Amygdala (tissue), 56 donors: ENCODE measurements around the gene ATP8B1.

Experiments
- DNase-seq, 56 donors: peaks; one replicate each; lab custom pipeline; 2025; lab: John Stamatoyannopoulos, UW

ATP8B1 gene

DNA sequence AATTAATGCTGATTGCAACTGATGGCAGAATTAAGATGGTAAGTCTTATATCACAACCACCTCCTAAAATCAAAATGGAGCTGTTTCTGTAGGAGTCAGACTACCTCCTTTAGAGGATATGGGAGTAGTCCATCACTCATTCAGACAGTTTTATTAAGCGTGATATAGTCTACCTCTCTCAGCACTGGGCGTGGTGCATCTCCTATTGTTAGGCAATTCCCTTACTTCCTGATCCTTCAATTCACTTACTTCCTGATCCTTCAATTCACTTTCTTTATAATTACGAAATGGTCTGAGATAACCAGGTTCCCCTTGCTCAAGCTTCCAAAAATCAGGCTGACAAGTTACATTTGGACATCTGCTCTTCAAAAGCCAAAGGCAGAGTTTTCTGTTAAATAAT lies 31.9 kb downstream of the ATP8B1 start:
- DNase-seq: no peak

DNA sequence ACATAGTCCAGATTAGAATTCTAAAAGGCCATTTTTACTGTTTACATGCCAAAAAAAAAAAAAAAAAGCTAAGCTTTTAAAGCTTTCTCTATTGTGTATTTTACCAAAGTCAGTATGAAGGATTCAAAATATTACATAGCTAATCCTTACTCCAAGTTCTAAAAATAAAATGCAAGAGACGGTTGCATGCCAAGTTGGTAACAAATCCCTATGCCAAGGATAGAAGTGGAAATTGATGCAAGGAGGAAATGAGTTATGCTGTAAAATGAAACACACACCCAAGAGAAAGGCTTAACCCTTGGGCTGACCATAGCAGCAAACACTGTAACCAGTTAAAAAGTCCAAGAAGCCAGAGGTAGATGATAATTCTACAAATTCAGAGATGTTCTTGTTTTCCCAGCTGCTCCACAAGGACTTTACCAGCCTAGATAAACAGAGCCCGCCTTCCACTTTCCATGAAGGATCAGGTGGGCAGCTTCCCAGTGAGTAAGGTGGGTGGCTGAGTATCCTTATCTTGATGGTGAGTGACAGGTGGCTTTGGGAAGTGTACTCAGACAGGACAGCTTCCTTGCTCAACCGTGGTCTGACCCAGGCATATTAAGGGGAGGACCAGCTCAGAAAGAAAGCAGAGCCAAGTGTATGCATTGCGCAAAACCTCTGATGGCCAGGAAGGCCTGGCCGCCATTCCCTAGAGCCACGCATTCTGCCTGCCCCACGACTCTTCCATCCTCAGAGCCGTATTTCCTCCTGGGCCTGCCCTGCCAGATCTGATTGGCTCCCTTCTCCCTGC lies 34.4 kb downstream of the ATP8B1 start:
- no peak for DNase-seq

GRCh38 chr18:57767259-57768050 lies 35.7 kb downstream of the ATP8B1 start:
- DNase-seq: no peak

- DNase-seq: no peak
Observed at GRCh38 chr18:57764995-57765394, 38.1 kb downstream of the ATP8B1 start.

DNA sequence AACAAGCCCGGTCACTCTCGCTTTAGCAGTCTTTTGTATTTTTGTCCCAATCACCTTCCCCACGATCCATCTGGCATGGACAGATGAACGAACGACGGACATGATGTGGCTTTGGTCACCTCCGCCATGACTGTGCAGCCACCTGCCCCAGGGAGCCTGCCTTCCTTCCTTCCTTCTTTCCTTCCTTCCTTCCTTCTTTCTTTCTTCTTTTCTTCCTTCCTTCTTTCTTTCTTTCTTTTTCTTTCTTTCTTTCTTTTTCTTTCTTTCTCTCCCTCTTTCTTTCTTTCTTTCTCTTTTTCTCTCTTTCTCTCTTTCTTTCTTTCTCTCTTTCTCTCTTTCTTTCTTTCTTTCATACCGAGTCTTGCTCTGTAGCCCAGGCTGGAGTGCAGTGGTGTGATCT lies 39.0 kb downstream of the ATP8B1 start:
- no peak for DNase-seq

DNA sequence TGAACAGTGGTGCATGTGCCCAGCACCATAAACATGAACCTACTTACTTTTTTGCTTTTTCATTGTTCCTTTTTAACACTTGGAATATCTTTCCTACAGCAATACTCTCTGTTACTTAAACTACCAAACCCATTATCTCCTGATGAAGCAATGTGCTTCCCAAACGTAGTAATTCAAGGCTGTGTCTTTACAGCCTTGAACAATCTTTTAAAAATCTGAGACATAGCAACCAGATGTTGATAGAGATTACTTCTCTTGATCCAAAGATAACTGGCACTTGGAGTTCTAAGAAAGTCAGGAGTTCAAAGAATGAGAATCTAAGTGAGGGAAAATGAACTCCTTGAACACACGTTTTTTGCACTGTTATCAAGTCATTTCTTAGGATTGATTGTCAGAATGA lies 40.4 kb downstream of the ATP8B1 start:
- DNase-seq: no peak

DNA sequence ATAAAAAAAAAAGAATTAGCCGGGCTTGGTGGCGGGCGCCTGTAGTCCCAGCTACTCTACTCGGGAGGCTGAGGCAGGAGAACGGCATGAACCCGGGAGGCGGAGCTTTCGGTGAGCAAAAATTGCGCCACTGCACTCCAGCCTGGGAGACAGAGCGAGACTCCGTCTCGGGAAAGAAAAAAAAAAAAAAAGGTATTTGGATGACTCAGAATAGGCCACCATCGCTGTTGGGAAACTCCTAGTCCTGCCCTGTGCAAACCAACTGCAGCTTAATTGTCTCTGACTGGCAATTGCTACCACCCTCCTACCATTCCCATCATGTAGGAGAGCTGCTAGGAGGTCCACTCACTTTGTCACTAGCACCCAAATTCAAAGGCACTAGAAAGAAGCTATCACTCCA lies 43.5 kb downstream of the ATP8B1 start:
- no peak for DNase-seq

DNA sequence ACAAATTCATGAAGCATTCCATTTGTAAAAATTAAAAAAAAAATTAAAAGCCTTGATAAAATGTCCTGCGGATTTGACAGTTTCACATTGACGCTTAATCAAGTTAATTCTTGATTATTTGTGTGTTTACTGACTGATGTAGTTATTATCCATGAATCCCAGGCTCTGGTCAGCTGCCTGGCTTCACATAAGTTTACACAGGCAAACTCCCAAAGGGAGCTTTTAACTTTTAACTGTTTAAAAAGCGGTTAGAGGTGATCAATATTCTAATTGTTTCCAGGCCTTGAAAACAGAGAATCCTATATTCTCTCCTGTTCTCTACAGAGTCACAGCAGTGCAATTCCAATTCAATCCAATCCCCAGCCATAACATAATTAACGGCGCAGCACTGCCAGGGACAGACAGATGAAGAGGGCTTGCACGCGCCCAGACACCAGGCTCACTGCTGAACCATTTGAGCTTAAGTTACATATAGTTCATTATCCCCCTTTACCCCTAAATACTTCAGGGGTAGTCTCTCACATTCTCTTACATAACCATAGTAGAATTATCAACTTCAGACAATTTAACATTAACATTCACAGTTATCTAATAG lies 47.5 kb downstream of the ATP8B1 start:
- DNase-seq: no peak

DNA sequence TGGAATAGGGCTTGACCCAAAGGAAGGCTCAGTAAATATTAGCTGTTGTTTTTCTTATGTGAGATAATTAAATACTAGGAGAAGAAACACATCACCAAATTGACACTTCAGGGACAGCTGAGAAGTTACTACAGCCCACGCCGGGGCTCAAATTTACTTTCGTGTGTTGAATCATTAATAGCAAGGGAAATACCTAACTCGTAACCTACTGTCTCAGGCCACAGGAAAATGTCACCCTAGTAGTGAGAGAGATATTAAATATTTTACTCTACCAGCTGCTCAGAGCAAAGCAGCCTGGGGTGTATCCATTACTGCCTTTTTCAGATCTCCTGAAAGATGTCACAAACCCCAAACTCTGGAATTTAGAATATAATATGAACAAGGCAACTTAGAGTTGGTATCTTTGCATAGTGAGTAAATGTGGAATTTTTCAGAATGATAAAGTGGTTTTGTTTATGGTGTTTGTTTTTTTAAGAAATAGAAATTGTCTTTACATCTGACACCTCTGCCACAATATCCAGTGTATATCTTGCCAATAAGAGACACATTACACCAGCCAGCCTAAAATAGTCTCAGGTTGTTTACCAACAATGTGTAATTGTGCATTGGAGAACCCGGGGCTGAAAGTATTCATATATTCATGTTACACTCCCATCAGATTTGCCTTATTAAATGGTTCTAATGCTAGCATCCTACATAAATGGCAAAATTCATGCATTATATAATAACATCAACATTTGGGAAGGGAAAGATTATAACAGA lies 48.4 kb downstream of the ATP8B1 start:
- no peak for DNase-seq

DNA sequence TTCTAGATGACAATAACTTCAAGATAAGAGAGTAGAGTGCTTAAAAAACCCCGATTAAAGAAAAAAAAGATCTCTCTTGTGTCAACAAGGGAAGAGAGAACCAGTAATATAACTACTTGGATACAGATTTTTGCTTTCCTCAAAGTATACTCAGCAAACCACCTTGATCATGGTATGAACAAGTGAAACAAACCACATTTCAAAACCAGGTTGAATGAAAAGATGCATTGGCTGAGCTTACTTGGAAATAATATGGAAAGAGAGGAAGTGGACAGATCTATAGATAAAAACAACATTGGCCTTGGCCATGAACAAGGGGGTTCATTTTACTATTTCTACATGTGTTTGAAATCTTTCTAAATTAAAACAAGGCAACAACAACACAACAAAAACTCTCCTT lies 50.1 kb downstream of the ATP8B1 start:
- DNase-seq: no peak

DNA sequence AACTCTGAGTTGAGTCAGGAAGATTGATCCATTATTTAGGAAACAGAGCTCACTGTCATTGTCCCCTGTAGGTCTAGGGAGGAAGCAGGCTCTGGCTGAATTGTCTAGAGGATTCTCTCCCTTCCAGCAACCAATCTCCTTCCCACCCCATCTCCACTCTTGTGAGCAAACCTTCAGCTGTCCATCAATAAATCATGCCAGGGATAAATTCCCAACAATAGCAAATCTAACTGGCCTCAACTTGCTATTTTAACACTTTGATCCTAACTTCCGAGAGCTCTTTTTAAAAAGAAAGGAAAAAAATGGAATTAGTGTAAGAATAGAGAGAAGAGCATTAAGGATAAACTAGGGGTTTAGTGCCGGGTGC lies 53.5 kb downstream of the ATP8B1 start:
- no peak for DNase-seq

- DNase-seq: no peak
Observed at GRCh38 chr18:57748770-57749603, 54.1 kb downstream of the ATP8B1 start.

DNA sequence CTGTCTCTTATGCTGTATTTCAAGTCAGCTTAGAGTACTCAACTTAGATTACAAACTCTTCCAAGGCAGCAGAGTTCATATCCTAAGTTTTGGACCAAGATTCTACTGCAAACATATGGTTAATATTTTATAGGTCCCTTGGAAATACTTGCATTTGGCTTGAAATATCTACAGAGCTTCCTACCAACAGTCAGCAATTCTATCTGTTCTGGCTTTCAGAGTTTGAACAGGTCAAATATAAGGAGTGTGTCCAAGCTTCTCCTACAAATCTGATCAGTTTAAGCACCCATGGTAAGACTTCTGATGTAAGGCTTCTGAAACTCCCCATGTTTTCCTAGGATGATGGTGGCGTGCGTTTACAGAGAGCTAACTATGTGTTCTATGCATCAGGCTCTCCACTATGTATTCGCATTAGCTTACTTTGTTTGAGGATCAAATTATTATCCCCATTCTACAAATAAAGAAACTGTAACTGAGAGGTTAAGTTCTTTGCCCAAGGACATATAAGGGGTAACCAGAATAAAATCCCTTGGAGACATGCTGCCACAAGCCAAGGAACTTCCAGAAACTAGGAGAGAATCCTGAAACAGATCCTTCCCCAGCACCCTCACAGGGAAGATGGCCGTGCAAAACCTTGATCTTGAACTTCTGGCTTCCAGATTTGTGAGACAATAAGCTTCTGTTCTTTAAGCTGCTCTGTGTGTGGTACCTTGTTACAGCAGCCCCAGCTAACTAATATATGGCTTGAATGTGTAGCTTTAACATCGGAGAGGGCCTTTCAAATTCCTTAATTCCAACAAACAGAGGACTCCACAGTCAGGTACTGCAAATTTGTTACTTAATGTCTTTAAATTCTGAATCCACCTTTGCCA lies 55.1 kb downstream of the ATP8B1 start:
- DNase-seq: no peak

- no peak for DNase-seq
Observed at GRCh38 chr18:57744211-57744694, 58.9 kb downstream of the ATP8B1 start.

DNA sequence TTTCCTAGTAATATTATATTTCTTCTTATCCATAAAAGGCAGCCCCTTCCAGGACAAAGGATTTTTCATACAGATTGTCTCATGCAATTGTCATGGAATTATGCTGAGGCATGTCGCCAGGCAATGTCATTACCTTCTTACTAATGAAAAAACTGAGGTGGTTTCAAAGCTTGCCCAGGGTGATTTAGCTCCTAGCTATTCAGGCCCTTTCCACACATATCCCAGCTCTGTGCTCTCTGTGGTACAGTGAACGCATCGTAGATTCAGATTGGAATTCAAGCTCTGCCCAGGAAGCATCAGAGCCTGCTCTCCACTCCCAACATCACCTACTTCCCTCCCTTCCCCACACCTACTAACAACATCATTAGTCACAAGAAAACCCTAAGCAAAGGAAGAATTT lies 60.1 kb downstream of the ATP8B1 start:
- no peak for DNase-seq

DNA sequence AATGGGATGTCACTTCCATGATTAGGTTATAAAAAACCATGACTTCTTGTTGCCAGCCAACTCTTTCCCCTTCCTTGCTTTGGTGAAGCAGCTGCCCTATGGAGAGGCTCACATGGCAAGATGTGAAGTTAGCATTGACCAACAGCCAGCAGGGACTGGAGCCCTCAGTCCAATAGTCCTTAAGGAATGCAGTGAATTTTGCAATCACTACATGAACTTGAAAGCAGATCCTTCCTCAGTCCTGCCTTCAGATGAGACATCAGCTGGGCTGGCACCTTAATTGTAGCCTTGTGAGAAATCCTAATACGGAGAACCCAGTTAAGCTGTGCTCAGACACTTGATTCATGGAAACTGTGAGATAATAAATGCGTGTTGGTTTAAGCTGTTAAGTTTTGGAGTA lies 61.8 kb downstream of the ATP8B1 start:
- DNase-seq: no peak

- DNase-seq: no peak
Observed at GRCh38 chr18:57738078-57738477, 65.0 kb downstream of the ATP8B1 start.

DNA sequence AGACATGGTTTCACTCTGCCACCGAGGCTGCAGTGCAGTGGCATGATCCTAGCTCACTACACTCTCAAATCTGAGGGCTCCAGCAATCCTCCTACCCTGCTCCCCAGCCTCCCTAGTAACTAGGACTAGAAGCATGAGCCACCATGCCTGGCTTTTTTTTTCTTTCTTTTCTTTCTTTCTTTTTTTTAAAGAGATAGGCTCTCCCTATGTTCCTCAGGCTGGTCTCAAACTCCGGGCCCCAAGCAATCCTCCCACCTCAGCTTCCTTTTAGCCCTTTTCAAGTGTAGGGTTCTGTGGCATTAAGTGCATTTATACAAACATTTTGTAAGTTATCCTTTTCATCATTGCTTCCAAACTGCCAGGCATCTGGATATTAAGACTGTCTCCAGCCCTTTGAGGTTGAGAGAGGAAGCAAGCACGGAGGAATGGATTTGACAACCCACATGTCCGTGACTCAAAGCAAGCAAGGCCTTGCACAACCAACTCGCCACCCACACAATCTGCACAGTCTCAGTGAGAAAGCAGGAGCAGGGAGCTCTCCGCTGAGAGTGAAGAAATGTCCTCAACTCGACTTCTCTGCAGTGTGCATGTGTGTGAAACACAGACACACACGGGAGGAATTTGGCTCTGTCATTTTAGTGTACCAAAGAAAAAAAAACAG lies 65.6 kb downstream of the ATP8B1 start:
- peak in 35 of 56 donors; percentile 0 to 48 (median 13) for DNase-seq
